Activated T-helper 2 cell treated with anti-CD3 and anti-CD28 coated beads, Interferon-gamma antibody, Interleukin-2, Interleukin-4, amounts not matched to agents 10 μg/mL and 5 μg/mL and 100 μg/mL, durations not matched to agents 14 hours and 24 hours and 36 hours (primary cell): ENCODE data around the gene C15orf39. TPM values are rescaled to one million over a fixed set of nuclear protein-coding genes. Genes with fewer than 3 reads are reported as not detected.
A peak's percentile ranks its signal among the peaks of the same experiment; 100 is the strongest.

ENCODE experiments used
- DNase-seq: peaks from one replicate; pipeline ENCODE4 v3.0.0; 2021; ENCODE audit warnings: low spot score
- H3K27ac Mint-ChIP-seq: one replicate; pipeline ENCODE4 v1.8.0; 2021; ENCODE audit warnings: mixed read lengths
- H3K27me3 Mint-ChIP-seq: one replicate; pipeline ENCODE4 v1.8.0; 2021; ENCODE audit warnings: low read depth, mixed read lengths
- H3K36me3 Mint-ChIP-seq: one replicate; pipeline ENCODE4 v1.8.0; 2021; ENCODE audit warnings: low read depth, mixed read lengths
- H3K4me1 Mint-ChIP-seq: one replicate; pipeline ENCODE4 v1.8.0; 2021; ENCODE audit warnings: low read depth, mixed read lengths
- H3K4me3 Mint-ChIP-seq: one replicate; pipeline ENCODE4 v1.8.0; 2021; ENCODE audit warnings: low read depth, mild to moderate bottlenecking, moderate library complexity, mixed read lengths
- H3K9me3 Mint-ChIP-seq: one replicate; pipeline ENCODE4 v1.8.0; 2021; ENCODE audit warnings: mixed read lengths
- intact Hi-C: fragments of 100-400 bp; cut with micrococcal nuclease; formaldehyde crosslinking; loops from one replicate; pipeline ENCODE4 v1.15.1; 2023
- total RNA-seq: library from RNA; stranded (reverse); gene quantifications from 2 replicates; pipeline ENCODE4 v1.2.3, GENCODE V29; 2022

C15orf39 gene
- 62.4 and 63.5 TPM in 2 replicates for total RNA-seq

GRCh38 chr15:75201616-75202250 is at the start of gene C15orf39:
Gene C15orf39, plus strand, starts transcription at chr15:75201882. Its CDS starts 4,167 bp downstream, at chr15:75206049.
- Mint-ChIP-seq H3K4me1 (peaks cover 51% of the 10 kb centered on the region), H3K9me3 (no peaks in the 10 kb centered on the region), H3K36me3 (peaks cover 30% of the 10 kb centered on the region), H3K4me3 (peak within 1 kb of the TSS; percentile 88), H3K27ac (peak within 1 kb of the TSS; percentile 82), H3K27me3 (no peaks in the 10 kb centered on the region)
- intact Hi-C loops: loop anchor here (1.0 to 5.0 kb wide), 4 partner anchors 31 to 264 kb away; partner anchors contain the start of gene COX5A
- DNase-seq: peak; percentile 76

- intact Hi-C loops: no loop called here
- H3K4me3 Mint-ChIP-seq: no peak overlapping the region
- DNase-seq: no peak
- no peaks in the 10 kb centered on the region for H3K27me3 Mint-ChIP-seq
- H3K36me3 Mint-ChIP-seq: peaks cover 4% of the 10 kb centered on the region
- peaks cover 9% of the 10 kb centered on the region for H3K9me3 Mint-ChIP-seq
- peaks cover 32% of the 10 kb centered on the region for H3K4me1 Mint-ChIP-seq
- H3K27ac Mint-ChIP-seq: peak overlapping the region; percentile 57
Observed at GRCh38 chr15:75152382-75153079, 49.2 kb upstream of the C15orf39 start.

- no peak overlapping the region for H3K4me3 Mint-ChIP-seq
- H3K9me3 Mint-ChIP-seq: peaks cover 9% of the 10 kb centered on the region
- intact Hi-C loops: no loop called here
- H3K36me3 Mint-ChIP-seq: peaks cover 4% of the 10 kb centered on the region
- H3K27me3 Mint-ChIP-seq: no peaks in the 10 kb centered on the region
- H3K27ac Mint-ChIP-seq: no peak overlapping the region
- DNase-seq: peak; percentile 38
- peaks cover 32% of the 10 kb centered on the region for H3K4me1 Mint-ChIP-seq
Observed at GRCh38 chr15:75153087-75153486, 48.6 kb upstream of the C15orf39 start.

- intact Hi-C loops: no loop called here
- Mint-ChIP-seq H3K27ac (no peak overlapping the region), H3K4me3 (no peak overlapping the region)
Observed at GRCh38 chr15:75153565-75154276, 48.0 kb upstream of the C15orf39 start.

GRCh38 chr15:75154461-75155062 is 47.1 kb upstream of the C15orf39 start:
- DNase-seq: no peak
- Mint-ChIP-seq H3K4me1 (peaks cover 31% of the 10 kb centered on the region), H3K27ac (no peak overlapping the region), H3K4me3 (no peak overlapping the region), H3K36me3 (peaks cover 4% of the 10 kb centered on the region), H3K27me3 (peaks cover 3% of the 10 kb centered on the region), H3K9me3 (peaks cover 9% of the 10 kb centered on the region)
- intact Hi-C loops: no loop called here

More at GRCh38 chr15:75153565-75154276, 48.0 kb upstream of the C15orf39 start:
- H3K4me1 Mint-ChIP-seq: peaks cover 32% of the 10 kb centered on the region
- peaks cover 9% of the 10 kb centered on the region for H3K9me3 Mint-ChIP-seq
- no peak for DNase-seq
- no peaks in the 10 kb centered on the region for H3K27me3 Mint-ChIP-seq
- peaks cover 4% of the 10 kb centered on the region for H3K36me3 Mint-ChIP-seq

- Mint-ChIP-seq H3K9me3 (peaks cover 4% of the 10 kb centered on the region), H3K4me1 (peaks cover 19% of the 10 kb centered on the region), H3K27ac (no peak overlapping the region)
Observed at GRCh38 chr15:75156326-75157215, 45.1 kb upstream of the C15orf39 start.

GRCh38 chr15:75158402-75158801 is 43.3 kb upstream of the C15orf39 start:
- intact Hi-C loops: no loop called here

More at GRCh38 chr15:75156326-75157215, 45.1 kb upstream of the C15orf39 start:
- intact Hi-C loops: no loop called here
- H3K27me3 Mint-ChIP-seq: peaks cover 3% of the 10 kb centered on the region
- no peak overlapping the region for H3K4me3 Mint-ChIP-seq
- peaks cover 1% of the 10 kb centered on the region for H3K36me3 Mint-ChIP-seq
- no peak for DNase-seq

GRCh38 chr15:75159244-75159643 is 42.4 kb upstream of the C15orf39 start:
- Mint-ChIP-seq H3K36me3 (no peaks in the 10 kb centered on the region), H3K27ac (no peak overlapping the region), H3K9me3 (no peaks in the 10 kb centered on the region), H3K4me3 (no peak overlapping the region), H3K27me3 (peaks cover 3% of the 10 kb centered on the region), H3K4me1 (peaks cover 2% of the 10 kb centered on the region)
- intact Hi-C loops: no loop called here
- DNase-seq: no peak

More at GRCh38 chr15:75158402-75158801, 43.3 kb upstream of the C15orf39 start:
- no peak overlapping the region for H3K4me3 Mint-ChIP-seq
- H3K4me1 Mint-ChIP-seq: peaks cover 8% of the 10 kb centered on the region
- no peaks in the 10 kb centered on the region for H3K9me3 Mint-ChIP-seq
- no peak overlapping the region for H3K27ac Mint-ChIP-seq
- DNase-seq: no peak
- no peaks in the 10 kb centered on the region for H3K36me3 Mint-ChIP-seq
- peaks cover 3% of the 10 kb centered on the region for H3K27me3 Mint-ChIP-seq

GRCh38 chr15:75161106-75161916 is 40.4 kb upstream of the C15orf39 start:
- intact Hi-C loops: no loop called here

GRCh38 chr15:75161917-75162414 is 39.7 kb upstream of the C15orf39 start:
- DNase-seq: no peak
- peaks cover 8% of the 10 kb centered on the region for H3K4me1 Mint-ChIP-seq
- H3K27me3 Mint-ChIP-seq: peaks cover 3% of the 10 kb centered on the region
- peaks cover 3% of the 10 kb centered on the region for H3K36me3 Mint-ChIP-seq
- peaks cover 6% of the 10 kb centered on the region for H3K9me3 Mint-ChIP-seq
- H3K4me3 Mint-ChIP-seq: no peak overlapping the region
- intact Hi-C loops: no loop called here
- H3K27ac Mint-ChIP-seq: no peak overlapping the region

More at GRCh38 chr15:75161106-75161916, 40.4 kb upstream of the C15orf39 start:
- Mint-ChIP-seq H3K4me3 (no peak overlapping the region), H3K9me3 (peaks cover 1% of the 10 kb centered on the region), H3K36me3 (peaks cover under 1% of the 10 kb centered on the region), H3K27me3 (peaks cover 3% of the 10 kb centered on the region), H3K27ac (no peak overlapping the region), H3K4me1 (peaks cover 6% of the 10 kb centered on the region)
- no peak for DNase-seq

- Mint-ChIP-seq H3K27me3 (peaks cover 3% of the 10 kb centered on the region), H3K36me3 (peaks cover 13% of the 10 kb centered on the region), H3K27ac (no peak overlapping the region), H3K4me3 (no peak overlapping the region), H3K4me1 (peaks cover 17% of the 10 kb centered on the region), H3K9me3 (peaks cover 10% of the 10 kb centered on the region)
- intact Hi-C loops: no loop called here
- no peak for DNase-seq
Observed at GRCh38 chr15:75163150-75163564, 38.5 kb upstream of the C15orf39 start.
